Erythroblast (primary cell): ENCODE results near the gene VARS2.
"Not testable (repeated sequence)": the region's sequence is repeated elsewhere in the genome, so short reads cannot be mapped to it uniquely, and the experiment has no call there.

Source experiments
- GATA1 ChIP-seq: IDR thresholded peaks from 2 replicates; pipeline ENCODE4 v1.6.1; 2011; ENCODE audit warnings: low read depth, mild to moderate bottlenecking, control low read depth, low read length, moderate library complexity
- POLR2A ChIP-seq: IDR thresholded peaks from 2 replicates; pipeline ENCODE4 v1.6.1; 2011; ENCODE audit warnings: mild to moderate bottlenecking, low read length

- not testable (repeated sequence) for TF ChIP-seq POLR2A, GATA1
Measured at GRCh38 chr6:30902196-30902595, 11.8 kb upstream of the VARS2 start.
